ENCODE results near the gene DENND1B.

DENND1B gene

DNA sequence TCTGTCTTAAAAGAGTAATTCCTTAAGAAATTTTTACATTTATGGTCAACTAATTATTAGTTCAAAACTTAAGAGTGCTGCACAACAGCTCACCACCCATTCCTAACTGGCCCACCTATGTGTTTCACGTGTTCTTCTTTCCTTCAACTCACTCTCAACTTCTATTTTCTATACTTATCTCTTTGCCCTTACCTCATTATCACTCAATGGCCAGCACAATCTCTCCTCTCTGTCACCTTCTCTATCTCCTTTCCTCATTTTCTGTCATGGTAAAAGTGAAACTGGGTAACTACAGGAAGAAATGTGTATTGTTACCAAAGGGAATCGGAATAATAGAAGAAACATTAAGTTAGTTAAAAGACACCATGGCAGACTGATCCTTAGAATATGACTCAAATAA is 43.1 kb downstream of the DENND1B start:
- H3K27me3 ChIP-seq (ENCODE audit: insufficient read depth, poor library complexity, severe bottlenecking), result no peaks in the 10 kb centered on the region
- TF ChIP-seq, protein P1, sequence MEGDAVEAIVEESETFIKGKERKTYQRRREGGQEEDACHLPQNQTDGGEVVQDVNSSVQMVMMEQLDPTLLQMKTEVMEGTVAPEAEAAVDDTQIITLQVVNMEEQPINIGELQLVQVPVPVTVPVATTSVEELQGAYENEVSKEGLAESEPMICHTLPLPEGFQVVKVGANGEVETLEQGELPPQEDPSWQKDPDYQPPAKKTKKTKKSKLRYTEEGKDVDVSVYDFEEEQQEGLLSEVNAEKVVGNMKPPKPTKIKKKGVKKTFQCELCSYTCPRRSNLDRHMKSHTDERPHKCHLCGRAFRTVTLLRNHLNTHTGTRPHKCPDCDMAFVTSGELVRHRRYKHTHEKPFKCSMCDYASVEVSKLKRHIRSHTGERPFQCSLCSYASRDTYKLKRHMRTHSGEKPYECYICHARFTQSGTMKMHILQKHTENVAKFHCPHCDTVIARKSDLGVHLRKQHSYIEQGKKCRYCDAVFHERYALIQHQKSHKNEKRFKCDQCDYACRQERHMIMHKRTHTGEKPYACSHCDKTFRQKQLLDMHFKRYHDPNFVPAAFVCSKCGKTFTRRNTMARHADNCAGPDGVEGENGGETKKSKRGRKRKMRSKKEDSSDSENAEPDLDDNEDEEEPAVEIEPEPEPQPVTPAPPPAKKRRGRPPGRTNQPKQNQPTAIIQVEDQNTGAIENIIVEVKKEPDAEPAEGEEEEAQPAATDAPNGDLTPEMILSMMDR (IDR thresholded peaks at IDR 0.05; ENCODE audit: poor library complexity, severe bottlenecking), result no peak
- peaks cover 10% of the 10 kb centered on the region for H3K4me1 ChIP-seq (ENCODE audit: insufficient read depth, poor library complexity, severe bottlenecking)
- no peaks in the 10 kb centered on the region; the same call in 1 of the 2 replicates for H3K36me3 ChIP-seq (ENCODE audit: low read depth)
- no peak overlapping the region for H3K4me3 ChIP-seq (ENCODE audit: severe bottlenecking)
- H3K9me3 ChIP-seq (ENCODE audit: severe bottlenecking), result no peaks in the 10 kb centered on the region
- ATAC-seq (ENCODE audit: low read depth), result no peak
- DNase-seq (ENCODE audit: low spot score), result no peak
- no peak overlapping the region for H3K27ac ChIP-seq (ENCODE audit: poor library complexity, severe bottlenecking)

DNA sequence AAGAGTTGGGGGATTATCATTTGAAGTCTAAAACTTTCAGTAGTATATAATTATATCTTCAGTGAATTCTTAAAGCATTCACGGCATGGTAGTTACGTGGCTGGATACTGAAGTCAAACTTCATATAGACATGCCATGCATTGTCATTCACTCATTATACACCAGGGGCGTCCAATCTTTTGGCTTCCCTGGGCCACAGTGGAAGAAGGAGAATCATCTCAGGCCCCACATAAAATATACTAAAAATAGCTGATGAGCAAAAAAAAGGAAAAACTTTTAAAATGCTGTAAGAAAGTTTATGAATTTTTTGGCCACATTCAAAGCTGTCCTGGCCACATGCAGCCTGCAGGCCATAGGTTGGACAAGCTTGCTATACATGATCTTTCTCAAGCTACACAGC is 43.8 kb downstream of the DENND1B start:
- no peak for ATAC-seq (ENCODE audit: low read depth)
- TF ChIP-seq, protein P1 (IDR thresholded peaks at IDR 0.05; ENCODE audit: poor library complexity, severe bottlenecking), result no peak

DNA sequence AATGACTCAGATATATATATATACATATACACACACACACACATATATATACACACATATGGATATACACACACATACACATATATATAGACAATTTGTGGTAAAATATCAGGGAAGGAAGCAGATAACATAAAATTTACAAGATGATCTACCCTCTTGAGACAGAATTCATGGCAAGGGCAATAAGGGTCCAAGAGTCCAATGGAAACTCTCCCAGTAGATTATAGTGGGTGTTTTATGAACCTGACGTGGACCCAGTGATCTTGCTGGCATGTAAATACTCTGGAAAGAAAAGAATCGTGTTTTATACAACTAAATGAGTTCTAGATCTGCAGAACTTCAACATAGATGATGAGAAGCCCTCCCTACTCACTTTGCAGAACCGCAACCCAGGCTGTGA is 49.3 kb downstream of the DENND1B start:
- H3K9me3 ChIP-seq (ENCODE audit: severe bottlenecking), result peaks cover 12% of the 10 kb centered on the region
- H3K36me3 ChIP-seq (ENCODE audit: low read depth), result peaks cover 8% of the 10 kb centered on the region
- H3K27me3 ChIP-seq (ENCODE audit: insufficient read depth, poor library complexity, severe bottlenecking), result no peaks in the 10 kb centered on the region
- H3K4me3 ChIP-seq (ENCODE audit: severe bottlenecking), result no peak overlapping the region
- no peak for ATAC-seq (ENCODE audit: low read depth)
- H3K4me1 ChIP-seq (ENCODE audit: insufficient read depth, poor library complexity, severe bottlenecking), result no peaks in the 10 kb centered on the region
- TF ChIP-seq, protein P1 (IDR thresholded peaks at IDR 0.05; ENCODE audit: poor library complexity, severe bottlenecking), result no peak
- DNase-seq (ENCODE audit: low spot score), result no peak
- H3K27ac ChIP-seq (ENCODE audit: poor library complexity, severe bottlenecking), result no peak overlapping the region

More for the DNA sequence above, 43.8 kb downstream of the DENND1B start:
- no peaks in the 10 kb centered on the region; the same call in 1 of the 2 replicates for H3K36me3 ChIP-seq (ENCODE audit: low read depth)
- H3K27me3 ChIP-seq (ENCODE audit: insufficient read depth, poor library complexity, severe bottlenecking), result no peaks in the 10 kb centered on the region
- no peak overlapping the region for H3K4me3 ChIP-seq (ENCODE audit: severe bottlenecking)
- peaks cover 6% of the 10 kb centered on the region for H3K4me1 ChIP-seq (ENCODE audit: insufficient read depth, poor library complexity, severe bottlenecking)
- H3K9me3 ChIP-seq (ENCODE audit: severe bottlenecking), result no peaks in the 10 kb centered on the region
- no peak for DNase-seq (ENCODE audit: low spot score)
- no peak overlapping the region for H3K27ac ChIP-seq (ENCODE audit: poor library complexity, severe bottlenecking)

DNA sequence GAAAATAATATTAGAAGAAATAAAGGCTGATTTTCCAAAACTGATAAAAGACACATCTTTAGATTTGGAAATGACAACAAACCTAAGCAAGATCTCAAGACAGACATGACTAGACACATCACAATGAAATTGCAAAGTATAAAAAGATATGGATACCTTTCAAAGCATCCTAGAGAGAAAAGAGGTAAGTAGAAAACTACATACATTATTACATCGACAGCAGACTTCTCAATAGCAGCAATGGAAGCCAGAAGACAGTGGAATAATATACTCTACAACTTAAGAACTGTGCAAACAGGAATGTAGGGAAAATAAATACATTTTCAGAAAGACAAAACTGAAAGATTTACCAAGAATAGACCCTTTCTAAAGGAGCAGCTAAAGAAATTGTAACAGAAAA is 50.2 kb downstream of the DENND1B start:
- no peak overlapping the region for H3K27ac ChIP-seq (ENCODE audit: poor library complexity, severe bottlenecking)
- H3K4me1 ChIP-seq (ENCODE audit: insufficient read depth, poor library complexity, severe bottlenecking), result no peaks in the 10 kb centered on the region
- ATAC-seq (ENCODE audit: low read depth) (no peak), DNase-seq (ENCODE audit: low spot score) (no peak)
- H3K27me3 ChIP-seq (ENCODE audit: insufficient read depth, poor library complexity, severe bottlenecking), result no peaks in the 10 kb centered on the region
- TF ChIP-seq, protein P1 (IDR thresholded peaks at IDR 0.05; ENCODE audit: poor library complexity, severe bottlenecking), result no peak
- no peak overlapping the region for H3K4me3 ChIP-seq (ENCODE audit: severe bottlenecking)
- peaks cover 12% of the 10 kb centered on the region for H3K9me3 ChIP-seq (ENCODE audit: severe bottlenecking)
- H3K36me3 ChIP-seq (ENCODE audit: low read depth), result peaks cover 8% of the 10 kb centered on the region; the same call in 1 of the 2 replicates

DNA sequence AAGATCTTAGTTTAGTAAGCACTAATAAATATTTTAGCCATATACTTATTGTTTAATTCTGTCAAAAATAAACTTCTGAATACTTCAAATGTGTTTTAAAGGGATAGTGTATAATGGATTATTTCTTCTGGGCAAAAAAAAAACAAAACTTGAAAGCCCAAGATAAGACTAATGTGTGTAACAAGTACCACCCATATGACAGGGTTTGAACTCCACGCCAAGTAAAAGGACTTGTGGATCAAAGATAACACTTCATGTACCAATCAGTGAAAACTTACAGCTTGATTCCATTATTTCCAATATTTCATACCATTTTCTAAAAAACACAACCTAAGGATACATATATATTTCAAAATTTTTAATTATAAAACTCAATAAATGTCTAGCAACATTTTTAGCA is 59.5 kb downstream of the DENND1B start:
- DNase-seq (ENCODE audit: low spot score), result no peak
- H3K4me3 ChIP-seq (ENCODE audit: severe bottlenecking), result no peak overlapping the region
- TF ChIP-seq, protein P1 (IDR thresholded peaks at IDR 0.05; ENCODE audit: poor library complexity, severe bottlenecking), result no peak
- H3K36me3 ChIP-seq (ENCODE audit: low read depth), result no peaks in the 10 kb centered on the region
- no peak for ATAC-seq (ENCODE audit: low read depth)
- no peak overlapping the region for H3K27ac ChIP-seq (ENCODE audit: poor library complexity, severe bottlenecking)
- no peaks in the 10 kb centered on the region for H3K4me1 ChIP-seq (ENCODE audit: insufficient read depth, poor library complexity, severe bottlenecking)
- H3K27me3 ChIP-seq (ENCODE audit: insufficient read depth, poor library complexity, severe bottlenecking), result no peaks in the 10 kb centered on the region
- no peaks in the 10 kb centered on the region for H3K9me3 ChIP-seq (ENCODE audit: severe bottlenecking)
